SU-DHL-6 (cell line): ENCODE measurements around the gene CAPN13.

Experiments used
- EZH2phosphoT487 ChIP-seq: fragments of 200-600 bp; sonication (generic), shearing (Covaris generic); conservative IDR thresholded peaks from 2 replicates; pipeline ENCODE4 v1.6.1; 2018; ENCODE audit warnings: mild to moderate bottlenecking, antibody characterized with exemption, low read length, moderate library complexity, mixed read lengths
- TF ChIP-seq, protein P1 (sequence below): fragments of 200-600 bp; sonication (generic); IDR thresholded peaks from one replicate; pipeline ENCODE4 v1.5.1; 2017; ENCODE audit warnings: antibody characterized with exemption, mild to moderate bottlenecking, low read length, moderate library complexity; ENCODE audit not compliant: insufficient read depth, poor library complexity, severe bottlenecking

DNA sequence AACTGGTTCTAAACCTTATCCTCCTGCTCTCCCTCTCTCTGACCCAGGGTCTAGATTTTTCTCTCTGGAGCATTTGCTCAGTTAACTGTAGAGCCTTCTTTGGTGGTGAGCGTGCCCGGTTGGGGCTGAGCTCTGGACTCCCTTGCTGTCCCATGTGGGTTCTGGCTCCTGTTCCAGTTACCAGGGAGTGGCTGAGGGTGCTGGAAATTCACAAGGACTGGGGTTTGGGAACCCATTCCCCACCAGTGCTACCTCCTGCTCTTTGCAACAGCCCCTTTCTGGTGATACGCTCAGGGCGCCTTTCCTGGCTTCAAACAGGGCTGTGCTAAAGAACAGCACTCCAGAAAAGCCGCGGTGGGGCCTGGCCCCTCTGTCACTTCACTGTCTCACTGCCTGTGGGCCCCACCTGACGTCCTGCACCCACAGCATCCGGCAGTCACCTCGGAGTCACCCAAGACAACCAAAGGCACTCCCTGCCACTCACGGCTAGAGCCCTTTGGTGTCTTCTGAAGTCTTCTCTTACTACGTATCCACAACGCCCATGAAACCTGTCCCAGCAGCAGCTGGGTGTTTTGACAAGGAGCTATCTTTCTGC is 41.3 kb downstream of the CAPN13 start:
- TF ChIP-seq, protein P1, sequence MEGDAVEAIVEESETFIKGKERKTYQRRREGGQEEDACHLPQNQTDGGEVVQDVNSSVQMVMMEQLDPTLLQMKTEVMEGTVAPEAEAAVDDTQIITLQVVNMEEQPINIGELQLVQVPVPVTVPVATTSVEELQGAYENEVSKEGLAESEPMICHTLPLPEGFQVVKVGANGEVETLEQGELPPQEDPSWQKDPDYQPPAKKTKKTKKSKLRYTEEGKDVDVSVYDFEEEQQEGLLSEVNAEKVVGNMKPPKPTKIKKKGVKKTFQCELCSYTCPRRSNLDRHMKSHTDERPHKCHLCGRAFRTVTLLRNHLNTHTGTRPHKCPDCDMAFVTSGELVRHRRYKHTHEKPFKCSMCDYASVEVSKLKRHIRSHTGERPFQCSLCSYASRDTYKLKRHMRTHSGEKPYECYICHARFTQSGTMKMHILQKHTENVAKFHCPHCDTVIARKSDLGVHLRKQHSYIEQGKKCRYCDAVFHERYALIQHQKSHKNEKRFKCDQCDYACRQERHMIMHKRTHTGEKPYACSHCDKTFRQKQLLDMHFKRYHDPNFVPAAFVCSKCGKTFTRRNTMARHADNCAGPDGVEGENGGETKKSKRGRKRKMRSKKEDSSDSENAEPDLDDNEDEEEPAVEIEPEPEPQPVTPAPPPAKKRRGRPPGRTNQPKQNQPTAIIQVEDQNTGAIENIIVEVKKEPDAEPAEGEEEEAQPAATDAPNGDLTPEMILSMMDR: no peak
- no peak for TF ChIP-seq EZH2phosphoT487
